NCI-H460 (cell line): ENCODE results near the gene DNAJA4. TPM values are rescaled to one million over a fixed set of nuclear protein-coding genes. Genes with fewer than 3 reads are reported as not detected.
"Not testable (repeated sequence)": the region's sequence is repeated elsewhere in the genome, so short reads cannot be mapped to it uniquely, and the experiment has no call there.

Experiments
- DNase-seq: peaks from one replicate; pipeline ENCODE4 v3.0.0-alpha.2; 2016; ENCODE audit warnings: low read depth; ENCODE audit errors: extremely low read depth
- total RNA-seq: library from RNA; depleted of rRNA; stranded (reverse); fragments of >200 nt; shearing (Covaris generic); gene quantifications from 2 replicates; pipeline ENCODE4 v1.2.3, GENCODE V29; 2014

The DNAJA4 gene
- total RNA-seq, 1 experiment from 2014 or later: 0.12 TPM

- no peak for DNase-seq
These were observed 20.8 kb upstream of the DNAJA4 start for GRCh38 chr15:78243491-78243941.

GRCh38 chr15:78244101-78244500, 20.3 kb upstream of the DNAJA4 start:
- no peak for DNase-seq

- DNase-seq: no peak
These were observed 19.5 kb upstream of the DNAJA4 start for GRCh38 chr15:78244893-78245292.

DNA sequence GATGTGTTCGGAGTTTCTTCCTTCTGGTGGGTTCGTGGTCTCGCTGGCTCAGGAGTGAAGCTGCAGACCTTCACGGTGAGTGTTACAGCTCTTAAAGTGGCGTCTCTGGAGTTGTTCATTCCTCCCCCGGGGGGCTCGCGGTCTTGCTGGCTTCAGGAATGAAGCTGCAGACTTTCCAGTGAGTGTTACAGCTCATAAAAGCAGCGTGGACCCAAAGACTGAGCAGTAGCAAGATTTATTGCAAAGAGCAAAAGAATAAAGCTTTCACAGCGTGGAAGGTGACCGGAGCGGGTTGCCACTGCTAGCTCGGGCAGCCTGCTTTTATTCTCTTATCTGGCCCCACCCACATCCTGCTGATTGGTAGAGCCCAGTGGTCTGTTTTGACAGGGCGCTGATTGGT, 19.0 kb upstream of the DNAJA4 start:
- DNase-seq: not testable (repeated sequence)

DNA sequence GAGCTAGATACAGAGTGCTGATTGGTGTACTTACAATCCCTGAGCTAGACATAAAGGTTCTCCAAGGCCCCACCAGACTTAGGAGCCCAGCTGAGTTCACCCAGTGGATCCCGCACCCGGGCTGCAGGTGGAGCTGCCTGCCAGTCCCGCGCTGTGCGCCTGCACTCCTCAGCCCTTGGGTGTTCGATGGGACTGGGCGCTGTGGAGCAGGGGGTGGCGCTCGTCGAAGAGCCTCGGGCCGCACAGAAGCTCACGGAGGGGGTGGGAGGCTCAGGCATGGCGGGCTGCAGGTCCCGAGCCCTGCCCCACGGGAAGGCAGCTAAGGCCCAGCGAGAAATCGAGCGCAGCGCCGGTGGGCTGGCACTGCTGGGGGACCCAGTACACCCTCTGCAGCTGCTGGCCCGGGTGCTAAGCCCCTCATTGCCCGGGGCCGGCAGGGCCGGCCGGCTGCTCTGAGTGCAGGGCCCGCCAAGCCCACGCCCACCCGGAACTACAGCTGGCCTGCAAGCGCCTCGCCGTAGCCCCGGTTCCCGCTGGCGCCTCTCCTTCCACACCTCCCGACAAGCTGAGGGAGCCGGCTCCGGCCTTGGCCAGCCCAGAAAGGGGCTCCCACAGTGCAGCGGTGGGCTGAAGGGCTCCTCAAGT, 18.3 kb upstream of the DNAJA4 start:
- DNase-seq: not testable (repeated sequence)

- DNase-seq: no peak
These were observed 16.5 kb upstream of the DNAJA4 start for GRCh38 chr15:78247911-78248310.

DNA sequence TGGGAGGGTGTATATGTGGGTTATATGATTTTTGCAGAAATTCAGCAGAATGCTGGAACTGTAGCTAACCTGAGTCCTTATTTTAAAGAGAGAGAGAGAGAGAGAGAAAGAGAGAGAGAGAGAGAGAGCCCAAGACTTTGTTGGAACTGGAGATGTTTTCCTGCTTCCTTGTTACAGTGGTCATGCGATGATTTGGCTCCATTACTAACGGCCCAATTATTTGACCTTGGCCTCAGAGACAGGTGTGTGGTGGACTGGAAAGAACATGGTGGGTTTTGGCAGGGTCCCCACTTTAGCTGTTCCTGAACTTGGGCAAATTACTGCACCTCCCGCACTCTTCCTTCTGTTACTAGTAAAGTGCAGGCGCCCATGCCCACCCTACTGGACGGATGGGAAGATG, 15.2 kb upstream of the DNAJA4 start:
- no peak for DNase-seq

GRCh38 chr15:78251136-78251535, 13.2 kb upstream of the DNAJA4 start:
- no peak for DNase-seq

DNA sequence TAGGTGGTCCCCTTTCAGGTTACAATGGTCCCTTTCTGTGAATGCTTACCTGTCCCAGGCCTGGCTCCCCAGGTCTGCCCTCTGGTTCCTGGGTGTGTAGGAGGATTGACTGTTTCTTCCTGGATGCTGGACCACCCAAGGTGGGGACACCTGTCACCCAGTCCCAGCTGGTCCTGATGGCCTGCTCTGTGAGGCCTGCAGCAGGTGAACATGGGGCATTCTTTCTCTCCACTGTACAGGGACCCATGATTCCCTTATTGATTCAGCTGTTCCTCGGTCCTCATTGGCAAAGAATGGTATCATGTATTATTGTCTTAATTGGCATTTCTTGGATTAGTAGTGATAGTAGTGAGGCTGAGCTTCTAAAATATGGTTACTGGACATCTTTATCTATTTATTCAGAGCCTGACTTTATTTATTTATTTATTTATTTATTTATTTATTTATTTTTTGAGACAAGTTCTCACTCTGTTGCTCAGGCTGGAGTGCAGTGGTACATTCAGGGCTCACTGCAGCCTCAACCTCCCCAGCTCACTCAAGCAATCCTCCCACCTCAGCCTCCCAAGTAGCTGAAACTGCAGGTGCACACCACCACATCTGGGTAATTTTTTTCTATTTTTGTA, 8.8 kb upstream of the DNAJA4 start:
- DNase-seq: no peak

GRCh38 chr15:78256044-78256437, 8.3 kb upstream of the DNAJA4 start:
- no peak for DNase-seq

- DNase-seq: no peak
These were observed 6.7 kb upstream of the DNAJA4 start for GRCh38 chr15:78257681-78258080.

DNA sequence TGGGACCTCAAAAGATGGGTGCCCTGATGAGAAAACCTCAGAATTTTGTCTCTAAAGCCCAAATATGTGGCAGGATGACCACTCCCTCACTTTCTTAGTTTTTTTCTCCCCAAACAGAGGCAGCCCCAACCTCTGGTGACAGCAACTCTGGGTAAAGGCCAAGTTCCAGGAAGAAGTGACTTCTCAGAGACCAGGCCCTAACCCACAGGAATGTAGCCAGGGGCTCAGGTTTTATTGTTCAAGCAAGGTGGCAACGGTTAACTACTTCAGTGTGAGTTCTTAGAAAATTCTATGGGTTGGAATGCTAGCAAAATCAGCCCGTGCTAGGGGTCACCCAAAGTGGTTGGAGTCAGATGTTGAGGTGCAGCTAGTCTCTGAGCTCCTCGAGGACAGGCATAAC, 5.1 kb upstream of the DNAJA4 start:
- no peak for DNase-seq

- no peak for DNase-seq
These were observed 3.9 kb upstream of the DNAJA4 start for GRCh38 chr15:78260489-78260888.

DNA sequence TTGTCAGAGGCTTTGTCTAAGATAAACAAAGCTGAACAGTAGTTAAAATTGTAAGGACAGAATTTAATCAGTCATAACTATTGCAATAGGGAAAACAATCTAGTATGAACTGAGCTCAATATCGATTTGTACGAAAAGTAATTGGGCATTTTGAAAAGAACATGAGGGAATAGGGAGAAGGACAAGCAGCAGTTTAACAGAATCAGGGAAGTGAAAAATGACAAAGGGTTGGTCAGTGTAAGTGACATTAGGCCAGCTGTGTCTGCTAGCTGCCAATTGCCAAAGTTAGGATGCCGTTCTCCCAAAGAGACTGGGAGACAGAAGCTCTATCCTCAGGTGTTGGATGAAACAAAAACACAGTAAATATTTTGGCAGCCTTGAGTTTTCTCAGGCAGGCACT, 3.3 kb upstream of the DNAJA4 start:
- DNase-seq: no peak

DNA sequence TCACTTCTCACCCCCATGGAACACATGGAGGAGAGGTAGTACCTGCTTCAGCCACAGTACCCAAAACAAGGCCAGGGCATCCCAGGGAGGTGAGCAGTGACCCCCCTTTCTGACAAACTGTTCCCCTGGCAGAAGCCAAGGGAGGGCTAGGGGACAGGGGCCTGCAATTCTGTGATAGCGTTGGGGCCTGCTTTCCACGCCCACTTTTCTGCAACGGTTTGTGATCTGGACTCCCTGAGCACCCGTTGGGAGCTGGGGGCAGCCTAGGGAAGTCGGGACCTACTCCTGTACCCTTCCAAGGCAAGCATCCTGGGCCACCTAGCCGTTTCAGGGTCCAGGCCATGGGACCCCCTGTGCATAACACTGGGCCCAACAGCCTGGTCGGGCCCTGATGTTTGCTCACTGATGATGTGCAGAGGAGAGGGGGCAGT, 996 bp upstream of the DNAJA4 start:
- no peak for DNase-seq

DNA sequence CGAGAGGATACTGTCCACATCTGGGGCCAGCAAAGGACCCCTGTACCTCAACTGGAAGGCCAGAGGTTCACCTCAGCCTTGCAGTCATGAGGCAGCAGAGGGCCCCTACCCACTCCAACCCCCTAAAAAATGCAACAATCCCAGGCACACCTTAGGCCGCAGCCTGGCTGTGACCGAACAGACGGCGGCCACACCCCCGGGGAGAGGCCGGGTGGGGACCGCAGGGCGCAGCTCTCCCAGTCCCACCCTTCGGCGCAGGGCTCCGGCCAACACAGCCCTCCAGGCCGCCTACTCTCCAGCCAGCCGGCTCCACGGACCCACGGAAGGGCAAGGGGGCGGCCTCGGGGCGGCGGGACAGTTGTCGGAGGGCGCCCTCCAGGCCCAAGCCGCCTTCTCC, 457 bp upstream of the DNAJA4 start:
- DNase-seq: no peak

DNA sequence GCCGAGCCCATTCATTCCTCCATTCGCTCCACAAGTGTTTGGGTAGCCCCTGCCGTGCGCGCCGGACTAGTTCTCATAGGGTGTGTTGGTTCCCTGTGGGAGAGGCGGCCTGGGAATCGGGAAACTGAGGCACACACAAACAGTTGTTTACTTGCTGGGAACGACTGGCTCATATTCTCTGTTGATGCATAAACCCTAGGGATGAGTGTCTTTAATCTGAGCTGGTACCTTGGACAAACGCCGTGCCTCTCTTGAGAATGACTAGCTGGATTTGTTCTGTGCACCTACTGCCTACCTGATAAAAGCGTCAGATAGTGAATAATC, 737 bp downstream of the DNAJA4 start:
- no peak for DNase-seq

DNA sequence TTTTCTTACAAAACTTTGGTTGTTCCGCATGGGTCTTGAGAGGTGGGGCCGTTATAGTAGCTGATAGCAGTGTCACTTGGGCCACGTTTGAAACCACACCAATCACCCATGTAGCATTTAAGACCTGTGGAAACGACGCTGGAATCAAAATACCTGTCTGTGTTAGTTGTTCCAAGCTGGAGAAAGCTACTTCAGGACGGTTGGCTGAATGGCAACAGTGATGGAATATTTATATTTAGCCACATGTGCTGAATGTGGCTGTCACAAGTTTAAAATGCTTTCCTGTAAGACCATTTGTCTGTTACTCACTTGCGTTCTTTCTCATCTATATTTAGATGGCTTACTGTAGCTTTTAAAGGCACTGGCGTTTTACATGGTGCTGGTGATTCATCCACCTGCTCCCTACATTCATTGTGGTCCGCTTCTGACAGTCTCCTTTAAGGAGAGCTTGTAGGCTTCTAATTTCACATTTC, 1.4 kb downstream of the DNAJA4 start:
- DNase-seq: no peak

- no peak for DNase-seq
These were observed 1.9 kb downstream of the DNAJA4 start for GRCh38 chr15:78266229-78266628.

GRCh38 chr15:78266806-78267205, 2.4 kb downstream of the DNAJA4 start:
- DNase-seq: no peak

- no peak for DNase-seq
These were observed 8.0 kb downstream of the DNAJA4 start for GRCh38 chr15:78272316-78272715.

DNA sequence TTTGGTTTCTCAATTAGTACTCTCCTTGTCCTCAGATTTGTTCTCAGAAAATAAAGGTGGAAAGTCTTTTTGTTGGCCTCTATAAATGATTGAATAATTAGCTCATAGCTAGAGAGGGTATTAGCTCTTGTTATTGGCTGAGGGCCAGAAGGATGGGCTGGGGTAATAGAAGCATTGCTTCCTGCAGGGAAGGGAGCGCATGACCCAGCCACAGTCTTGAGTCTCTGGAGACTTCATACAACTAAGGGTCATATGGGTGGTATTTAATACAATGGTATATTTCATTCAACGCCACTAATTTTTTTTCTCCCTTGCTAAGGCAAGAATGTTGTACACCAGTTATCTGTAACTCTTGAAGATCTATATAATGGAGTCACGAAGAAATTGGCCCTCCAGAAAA, 8.4 kb downstream of the DNAJA4 start:
- no peak for DNase-seq

DNA sequence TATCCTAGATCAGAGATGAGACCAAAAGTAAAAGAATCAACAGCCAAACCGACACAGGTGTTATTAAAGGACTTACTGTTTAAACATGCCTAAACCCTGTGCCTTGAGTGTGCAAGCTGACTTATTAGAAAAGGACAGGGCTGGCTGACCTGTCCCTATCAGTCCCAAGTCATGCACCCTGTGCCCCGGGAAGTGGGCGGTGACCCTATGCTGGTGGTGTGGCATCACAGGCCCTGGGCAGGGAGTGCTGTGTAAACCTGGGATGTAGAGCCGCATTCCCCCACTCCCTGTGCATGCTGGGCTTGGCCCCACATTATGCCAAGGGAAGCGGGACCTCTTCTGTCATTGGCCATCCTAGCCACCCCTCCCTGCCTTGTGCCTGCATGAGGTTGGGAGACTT, 10.6 kb downstream of the DNAJA4 start:
- no peak for DNase-seq
